Endothelial cell of umbilical vein (primary cell): ENCODE results near the gene HAUS6.

Experiments
- EZH2 ChIP-seq: IDR thresholded peaks from 2 replicates; pipeline ENCODE4 v1.6.1; 2012; ENCODE audit warnings: borderline replicate concordance, low read depth, mild to moderate bottlenecking, moderate library complexity, low read length, inconsistent platforms; ENCODE audit not compliant: severe bottlenecking
- POLR2A ChIP-seq: IDR thresholded peaks from 2 replicates; pipeline ENCODE4 v1.6.1; 2012; ENCODE audit warnings: low read depth, mild to moderate bottlenecking, control low read depth, low read length
- TF ChIP-seq, protein P1 (sequence below), 2 donors: IDR thresholded peaks; 1 replicate in 1 of 2; 2 replicates in 1 of 2; pipeline ENCODE4 v1.5.1; 2011; ENCODE audit warnings: low read length in 2 of 2, mild to moderate bottlenecking in 2 of 2, moderate library complexity in 2 of 2, control low read depth in 1 of 2, inconsistent platforms in 1 of 2, low read depth in 1 of 2; ENCODE audit not compliant: insufficient read depth in 1 of 2; ENCODE audit errors: extremely low read depth in 1 of 2

- TF ChIP-seq, protein P1, sequence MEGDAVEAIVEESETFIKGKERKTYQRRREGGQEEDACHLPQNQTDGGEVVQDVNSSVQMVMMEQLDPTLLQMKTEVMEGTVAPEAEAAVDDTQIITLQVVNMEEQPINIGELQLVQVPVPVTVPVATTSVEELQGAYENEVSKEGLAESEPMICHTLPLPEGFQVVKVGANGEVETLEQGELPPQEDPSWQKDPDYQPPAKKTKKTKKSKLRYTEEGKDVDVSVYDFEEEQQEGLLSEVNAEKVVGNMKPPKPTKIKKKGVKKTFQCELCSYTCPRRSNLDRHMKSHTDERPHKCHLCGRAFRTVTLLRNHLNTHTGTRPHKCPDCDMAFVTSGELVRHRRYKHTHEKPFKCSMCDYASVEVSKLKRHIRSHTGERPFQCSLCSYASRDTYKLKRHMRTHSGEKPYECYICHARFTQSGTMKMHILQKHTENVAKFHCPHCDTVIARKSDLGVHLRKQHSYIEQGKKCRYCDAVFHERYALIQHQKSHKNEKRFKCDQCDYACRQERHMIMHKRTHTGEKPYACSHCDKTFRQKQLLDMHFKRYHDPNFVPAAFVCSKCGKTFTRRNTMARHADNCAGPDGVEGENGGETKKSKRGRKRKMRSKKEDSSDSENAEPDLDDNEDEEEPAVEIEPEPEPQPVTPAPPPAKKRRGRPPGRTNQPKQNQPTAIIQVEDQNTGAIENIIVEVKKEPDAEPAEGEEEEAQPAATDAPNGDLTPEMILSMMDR (IDR thresholded peaks at IDR 0.05; ENCODE audit: extremely low read depth in 1 of 2, insufficient read depth in 1 of 2, low read depth in 1 of 2, low read length in 2 of 2) = no peak
- TF ChIP-seq EZH2 = no peak
- no peak for TF ChIP-seq POLR2A
Observed at GRCh38 chr9:19009391-19009965, 93.2 kb downstream of the HAUS6 start.
